ENCODE measurements around the gene ACP3.

GRCh38 chr3:132326251-132326650 is 9.0 kb downstream of the ACP3 start:
- TF ChIP-seq EGR1 (IDR thresholded peaks at IDR 0.05) = no peak
- TF ChIP-seq ZBTB7A (IDR thresholded peaks at IDR 0.05; ENCODE audit: low read depth) = no peak
- no peak for TF ChIP-seq TAF1 (IDR thresholded peaks at IDR 0.05; ENCODE audit: low read depth)
- TF ChIP-seq EP300 (IDR thresholded peaks at IDR 0.05; ENCODE audit: borderline replicate concordance) = no peak
- no peak for TF ChIP-seq REST (IDR thresholded peaks at IDR 0.05; ENCODE audit: low read depth)
- peak; percentile 11; the same call in 1 of the 2 replicates for TF ChIP-seq CEBPB (IDR thresholded peaks at IDR 0.05)
- TF ChIP-seq FOXM1 (IDR thresholded peaks at IDR 0.05; ENCODE audit: borderline replicate concordance, low read depth) = no peak
- TF ChIP-seq NFIC (IDR thresholded peaks at IDR 0.05) = no peak
- TF ChIP-seq MAX (IDR thresholded peaks at IDR 0.05) = no peak
- no peak for TF ChIP-seq USF1 (IDR thresholded peaks at IDR 0.05)
- no peak for TF ChIP-seq TEAD4 (IDR thresholded peaks at IDR 0.05)
- TF ChIP-seq YY1 (IDR thresholded peaks at IDR 0.05; ENCODE audit: low read depth) = no peak
- TF ChIP-seq CREB1 (IDR thresholded peaks at IDR 0.05; ENCODE audit: low read depth) = no peak

Measured in Ishikawa (cell line).